Measurements from ENCODE around the gene CFAP298.
"Not testable (repeated sequence)": the region's sequence is repeated elsewhere in the genome, so short reads cannot be mapped to it uniquely, and the experiment has no call there.

The CFAP298 gene

GRCh38 chr21:32612999-32613337 lies 791 bp upstream of the CFAP298 start:
- Histone ChIP-seq H3K36me3 (no peaks in the 10 kb centered on the region), H3K9me3 (no peaks in the 10 kb centered on the region), H3K27me3 (peaks cover 31% of the 10 kb centered on the region), H3K27ac (peak overlapping the region; percentile 88), H3K4me3 (ENCODE audit: low read depth in 1 of 2, low read length in 1 of 2) (peak overlapping the region; percentile 77 to 79), H3K4me1 (ENCODE audit: control insufficient read depth in 1 of 2, insufficient read depth in 1 of 2, low read depth in 1 of 2, low read length in 1 of 2) (peaks cover 12 to 17% of the 10 kb centered on the region in 2 experiments)
- TF ChIP-seq CTCF (IDR thresholded peaks at IDR 0.05) = no peak

- H3K9me3 ChIP-seq = no peaks in the 10 kb centered on the region
- TF ChIP-seq CTCF (IDR thresholded peaks at IDR 0.05) = no peak
- H3K36me3 ChIP-seq = peaks cover 2% of the 10 kb centered on the region
- peaks cover 25% of the 10 kb centered on the region for H3K27me3 ChIP-seq
- peak overlapping the region; percentile 88 for H3K27ac ChIP-seq
- H3K4me3 ChIP-seq (ENCODE audit: low read depth in 1 of 2, low read length in 1 of 2) = peak overlapping the region; percentile 77 to 79
- peaks cover 12 to 17% of the 10 kb centered on the region in 2 experiments for H3K4me1 ChIP-seq (ENCODE audit: control insufficient read depth in 1 of 2, insufficient read depth in 1 of 2, low read depth in 1 of 2, low read length in 1 of 2)
Measured at GRCh38 chr21:32611471-32611997, 643 bp downstream of the CFAP298 start.

- not testable (repeated sequence) for H3K9me3 ChIP-seq, H3K36me3 ChIP-seq, H3K27ac ChIP-seq
- Histone ChIP-seq H3K27me3 (peaks cover 19% of the 10 kb centered on the region), H3K4me3 (ENCODE audit: low read depth in 1 of 2, low read length in 1 of 2) (peak overlapping the region in 1 of 2 experiments; percentile 79), H3K4me1 (ENCODE audit: control insufficient read depth in 1 of 2, insufficient read depth in 1 of 2, low read depth in 1 of 2, low read length in 1 of 2) (peaks cover 12 to 17% of the 10 kb centered on the region in 2 experiments)
Measured at GRCh38 chr21:32610940-32611339, 1.2 kb downstream of the CFAP298 start.

GRCh38 chr21:32608851-32609250 lies 3.3 kb downstream of the CFAP298 start:
- H3K27ac ChIP-seq = no peak overlapping the region
- H3K27me3 ChIP-seq = peaks cover 4% of the 10 kb centered on the region
- peaks cover 12 to 17% of the 10 kb centered on the region in 2 experiments for H3K4me1 ChIP-seq (ENCODE audit: control insufficient read depth in 1 of 2, insufficient read depth in 1 of 2, low read depth in 1 of 2, low read length in 1 of 2)
- H3K4me3 ChIP-seq (ENCODE audit: low read depth in 1 of 2, low read length in 1 of 2) = no peak overlapping the region
- TF ChIP-seq CTCF (IDR thresholded peaks at IDR 0.05) = no peak
- H3K36me3 ChIP-seq = peaks cover 28% of the 10 kb centered on the region
- H3K9me3 ChIP-seq = no peaks in the 10 kb centered on the region

- Histone ChIP-seq H3K36me3 (peaks cover 47% of the 10 kb centered on the region), H3K27me3 (no peaks in the 10 kb centered on the region), H3K4me1 (ENCODE audit: control insufficient read depth in 1 of 2, insufficient read depth in 1 of 2, low read depth in 1 of 2, low read length in 1 of 2) (no peaks in the 10 kb centered on the region), H3K9me3 (no peaks in the 10 kb centered on the region), H3K27ac (no peak overlapping the region), H3K4me3 (ENCODE audit: low read depth in 1 of 2, low read length in 1 of 2) (no peak overlapping the region)
- TF ChIP-seq CTCF (IDR thresholded peaks at IDR 0.05) = no peak
Measured at GRCh38 chr21:32605469-32605868, 6.7 kb downstream of the CFAP298 start.

- no peak overlapping the region for H3K27ac ChIP-seq
- TF ChIP-seq CTCF (IDR thresholded peaks at IDR 0.05) = no peak
- no peak overlapping the region for H3K4me3 ChIP-seq (ENCODE audit: low read depth in 1 of 2, low read length in 1 of 2)
- H3K36me3 ChIP-seq = peaks cover 54% of the 10 kb centered on the region
- H3K4me1 ChIP-seq (ENCODE audit: control insufficient read depth in 1 of 2, insufficient read depth in 1 of 2, low read depth in 1 of 2, low read length in 1 of 2) = no peaks in the 10 kb centered on the region
- no peaks in the 10 kb centered on the region for H3K27me3 ChIP-seq
- H3K9me3 ChIP-seq = no peaks in the 10 kb centered on the region
Measured at GRCh38 chr21:32604464-32604863, 7.7 kb downstream of the CFAP298 start.

All from neutrophil (primary cell).